NAMALWA (cell line): Measurements from ENCODE around the gene ACACA.
"Not testable (repeated sequence)": the region's sequence is repeated elsewhere in the genome, so short reads cannot be mapped to it uniquely, and the experiment has no call there.

ENCODE experiments used
- DNase-seq: peaks from one replicate; pipeline ENCODE4 v3.0.0-alpha.2; 2015; ENCODE audit warnings: low spot score

The ACACA gene

DNA sequence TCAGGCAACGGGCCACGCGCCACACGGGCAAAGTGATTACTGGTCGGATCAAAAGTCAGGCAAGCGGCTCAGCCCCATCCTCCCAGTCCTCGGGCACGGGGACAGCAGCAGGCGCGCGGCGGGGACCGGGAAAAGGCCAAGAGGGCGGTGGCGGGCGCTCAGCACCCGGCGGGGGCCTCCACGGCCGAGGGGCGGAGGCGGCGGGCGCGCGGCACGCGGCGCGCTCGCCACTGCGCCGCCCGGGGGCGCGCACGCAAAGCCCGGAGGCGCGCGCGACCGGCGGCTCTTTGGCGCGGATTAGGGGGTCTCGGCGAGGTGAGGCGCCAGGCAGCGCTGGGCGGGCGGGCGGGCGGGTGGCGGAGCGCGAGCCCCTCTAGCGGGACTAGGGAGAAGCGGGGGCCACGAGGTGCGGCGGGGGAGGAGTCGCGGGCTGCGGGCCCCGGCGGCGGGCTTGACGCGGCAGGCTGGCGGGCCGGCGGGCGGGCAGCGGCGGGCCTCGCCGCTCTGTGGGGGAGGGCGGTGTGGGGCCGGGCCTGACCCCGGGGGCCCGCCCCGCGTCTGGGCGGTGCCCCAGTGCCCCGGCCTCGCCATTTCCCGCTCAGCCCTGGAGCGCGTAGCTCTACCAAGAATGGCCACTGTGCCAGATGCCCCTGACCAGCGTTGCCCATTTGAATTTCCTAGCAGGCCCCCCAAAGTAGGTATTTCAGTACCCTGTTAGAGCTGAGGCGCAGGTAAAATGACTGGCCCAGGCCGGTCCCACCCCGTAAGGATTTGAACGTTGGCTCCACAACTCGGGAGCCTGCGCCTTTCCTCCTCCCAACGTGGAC is at the start of gene ACACA, which contains the start of gene TADA2A:
Gene ACACA, minus strand, starts transcription at position 202 of the 827 bp plus-strand sequence. CDS start 537 bp downstream, outside the sequence.
Gene TADA2A, plus strand, starts transcription at position 252 of the 827 bp plus-strand sequence. CDS start 4,480 bp downstream, outside the sequence.
- peak; percentile 83 for DNase-seq

DNA sequence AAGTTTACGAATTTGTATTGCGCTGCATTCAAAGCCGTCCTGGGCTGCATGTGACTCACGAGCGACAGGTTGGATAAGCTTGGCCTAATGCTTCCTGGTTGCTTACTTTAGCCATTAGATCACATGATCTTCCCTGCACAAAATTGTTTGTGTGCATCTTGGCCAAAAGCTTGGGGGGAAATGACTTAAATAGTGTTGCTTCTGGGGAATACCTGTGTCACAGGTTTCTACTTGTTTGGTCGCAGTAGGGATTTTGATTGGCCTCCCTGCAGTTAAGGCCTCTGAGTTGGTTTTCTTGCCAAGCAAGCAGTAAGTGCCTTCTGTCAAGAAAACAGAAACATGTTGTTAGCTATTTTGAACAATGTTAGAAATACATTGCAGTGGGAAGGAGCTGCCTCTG is 43.5 kb upstream of the ACACA start:
- no peak for DNase-seq

DNA sequence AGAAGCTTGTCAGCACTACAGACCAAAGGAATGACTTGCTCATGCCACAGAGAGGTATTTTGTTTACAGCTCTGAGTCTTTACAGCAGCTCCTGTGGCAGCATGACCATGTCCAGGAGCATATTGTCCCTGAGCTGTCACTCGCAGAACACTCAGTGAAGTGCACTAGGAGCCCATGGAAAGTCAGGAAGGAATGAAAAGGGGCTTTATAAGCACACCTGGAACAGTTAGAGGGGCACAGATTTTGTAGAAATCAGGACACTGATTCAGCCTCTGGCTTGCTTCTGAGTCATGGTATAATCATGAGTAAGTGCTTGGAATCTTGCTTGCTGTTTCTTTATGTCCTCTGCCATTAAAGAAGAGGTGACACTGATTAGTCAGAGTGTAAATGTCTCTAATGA is 41.0 kb upstream of the ACACA start:
- DNase-seq, result no peak

DNA sequence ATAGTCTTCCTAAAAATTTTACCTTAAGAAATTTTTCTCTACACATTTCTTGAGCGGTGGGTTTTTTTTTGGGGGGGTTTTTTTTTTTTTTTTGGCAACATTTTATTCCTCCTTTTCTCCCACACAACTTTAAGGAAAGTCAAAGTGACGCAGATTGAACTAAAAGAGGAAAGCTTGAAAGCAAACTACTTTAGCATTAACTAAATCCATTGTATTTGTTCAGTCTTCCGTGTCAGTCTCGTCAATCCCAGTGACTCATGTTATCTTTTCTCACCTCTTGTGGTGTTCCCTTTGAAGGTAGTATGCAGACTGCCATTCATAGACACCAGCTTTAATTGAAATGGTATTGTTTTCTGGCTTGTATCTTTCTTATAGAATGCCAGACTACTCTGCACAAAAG is 39.4 kb upstream of the ACACA start:
- DNase-seq, result no peak

DNA sequence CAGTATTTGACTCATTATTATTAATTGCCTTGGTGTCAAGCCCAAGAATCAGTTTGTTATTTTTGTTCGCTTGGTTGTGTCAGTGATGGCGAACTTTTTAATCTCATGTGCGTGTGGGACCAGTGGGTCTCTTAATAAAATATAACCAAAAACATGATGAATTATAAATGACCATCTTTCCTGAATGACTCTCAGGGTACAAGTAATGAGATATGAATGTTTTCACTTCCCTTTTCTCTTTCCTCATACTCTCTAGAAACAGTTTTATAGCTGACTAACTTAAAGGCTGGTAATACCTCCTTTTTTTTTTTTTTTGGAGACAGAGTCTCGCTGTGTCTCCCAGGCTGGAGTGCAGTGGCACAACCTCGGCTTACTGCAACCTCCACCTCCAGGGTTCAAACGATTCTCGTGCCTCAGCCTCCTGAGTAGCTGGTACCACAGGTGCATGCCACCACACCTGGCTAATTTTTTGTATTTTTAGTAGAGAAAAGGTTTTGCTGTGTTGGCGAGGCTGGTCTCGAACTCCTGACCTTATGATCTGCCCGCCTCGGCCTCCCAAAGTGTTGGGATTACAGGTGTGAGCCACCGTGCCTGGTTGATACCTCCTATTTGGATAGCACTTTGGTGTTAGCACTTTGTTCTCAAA is 34.9 kb upstream of the ACACA start:
- peak; percentile 20 for DNase-seq

DNA sequence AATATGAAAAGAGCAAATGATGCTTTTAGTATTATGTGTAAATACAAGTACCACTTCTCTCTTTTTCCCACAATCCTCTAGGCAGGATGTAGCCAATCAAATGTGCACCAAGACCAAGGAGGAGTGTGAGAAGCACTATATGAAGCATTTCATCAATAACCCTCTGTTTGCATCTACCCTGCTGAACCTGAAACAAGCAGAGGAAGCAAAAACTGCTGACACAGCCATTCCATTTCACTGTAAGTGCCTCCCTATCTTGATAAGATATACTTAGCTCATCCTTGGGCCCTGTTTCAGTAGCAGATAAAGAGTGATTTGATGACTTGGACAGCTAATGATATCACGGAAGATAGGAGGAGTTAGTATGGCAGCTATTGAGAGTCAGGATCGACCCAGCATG is 33.8 kb upstream of the ACACA start:
- no peak for DNase-seq

DNA sequence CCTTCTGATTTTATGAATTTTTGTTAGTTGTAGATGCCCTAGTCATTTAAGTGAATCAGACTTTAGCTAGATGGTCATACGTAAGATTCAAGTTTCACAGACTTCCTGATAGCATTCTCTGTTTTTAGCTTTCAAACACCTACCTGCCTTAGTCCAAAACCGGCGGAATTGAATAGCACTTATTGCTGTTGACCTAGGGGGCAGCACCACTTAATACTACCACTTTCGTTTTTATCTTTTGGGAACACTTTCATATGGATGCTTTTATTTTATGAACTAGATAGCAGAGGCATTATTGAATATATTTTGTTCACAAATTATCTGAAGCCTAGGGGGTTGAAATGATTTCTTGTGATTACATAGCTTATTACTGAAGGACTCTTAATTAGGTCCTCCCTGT is 31.5 kb upstream of the ACACA start:
- peak; percentile 12 for DNase-seq

DNA sequence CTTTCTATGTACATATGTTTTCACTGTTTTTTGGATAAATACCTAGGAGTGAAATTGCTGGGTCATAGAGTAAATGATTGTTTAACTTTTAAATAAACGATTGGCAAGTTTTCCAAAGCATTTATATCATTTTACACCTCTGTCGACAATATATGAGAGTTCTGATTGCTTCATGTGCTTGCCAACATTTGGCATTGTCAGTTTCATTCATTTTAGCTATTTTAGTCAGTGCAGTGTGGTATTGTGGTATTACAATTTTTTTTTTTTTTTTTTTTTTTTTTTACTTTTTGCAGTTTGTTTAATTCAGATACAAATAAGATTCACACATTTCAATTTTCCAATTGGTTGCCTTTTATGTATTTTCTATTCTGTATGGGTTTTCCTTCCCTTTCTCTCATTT is 26.0 kb upstream of the ACACA start:
- no peak for DNase-seq

DNA sequence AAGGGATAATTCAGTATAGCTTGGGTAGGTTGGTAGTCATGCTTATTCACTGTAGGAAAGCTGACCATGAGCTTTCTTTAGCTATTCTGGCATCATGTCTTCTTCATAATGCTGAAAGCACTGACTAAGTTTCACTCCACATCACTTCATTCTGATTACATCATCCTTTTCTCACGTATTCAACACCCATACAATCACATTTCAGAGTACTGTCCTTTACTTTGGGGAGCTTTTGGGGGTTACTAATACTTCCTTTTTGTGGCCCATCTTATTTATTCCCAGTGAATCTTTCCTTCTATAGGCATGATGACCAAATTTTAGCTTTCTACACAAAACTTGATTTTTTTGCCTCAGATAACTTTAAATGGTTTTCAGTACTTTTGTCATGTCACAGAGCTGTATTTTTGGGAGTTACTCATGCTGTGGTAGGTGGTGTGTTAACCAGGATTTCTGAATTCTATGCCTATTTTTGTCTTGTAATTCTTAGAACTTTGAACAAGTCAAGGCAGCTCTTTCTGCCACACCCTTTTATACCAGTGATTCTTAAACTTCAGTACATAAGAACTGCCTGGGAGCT is 23.5 kb upstream of the ACACA start:
- DNase-seq, result peak; percentile 8

DNA sequence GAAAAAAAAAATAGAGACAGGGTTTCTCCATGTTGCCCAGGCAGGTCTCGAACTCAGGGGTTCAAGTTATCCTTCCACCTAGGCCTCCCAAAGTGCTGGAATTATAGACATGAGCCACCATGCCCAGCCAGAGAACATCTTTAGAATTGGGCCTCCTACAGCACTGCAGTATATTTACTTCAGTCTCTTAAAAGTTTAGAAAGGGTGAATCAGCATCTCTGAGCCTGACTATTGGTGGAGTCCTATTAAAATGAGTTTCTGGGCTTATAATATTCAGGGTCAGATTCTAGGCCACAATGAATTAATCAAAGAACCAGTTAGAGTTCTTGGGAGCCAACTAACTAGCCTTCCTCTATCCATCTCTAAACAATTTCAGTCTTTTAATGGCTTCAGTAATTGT is 22.8 kb upstream of the ACACA start:
- no peak for DNase-seq

DNA sequence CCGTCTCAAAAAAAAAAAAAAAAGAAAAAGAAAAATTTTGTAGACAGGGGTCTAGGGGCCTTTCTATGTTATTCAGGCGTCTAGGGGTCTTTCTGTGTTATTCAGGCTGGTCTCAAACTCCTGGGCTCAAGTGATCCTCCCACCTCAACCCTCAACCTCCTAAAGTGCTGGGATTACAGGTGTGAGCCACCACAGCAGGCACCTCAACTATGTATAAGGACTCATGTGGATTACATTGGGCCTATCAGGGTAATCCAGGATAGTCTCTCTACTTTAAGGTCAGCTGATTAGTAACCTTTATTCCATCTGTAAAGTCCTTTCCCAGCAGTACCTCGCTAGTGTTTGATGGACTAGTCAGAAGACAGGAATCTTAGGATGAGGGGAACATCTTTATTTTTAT is 22.4 kb upstream of the ACACA start:
- no peak for DNase-seq

DNA sequence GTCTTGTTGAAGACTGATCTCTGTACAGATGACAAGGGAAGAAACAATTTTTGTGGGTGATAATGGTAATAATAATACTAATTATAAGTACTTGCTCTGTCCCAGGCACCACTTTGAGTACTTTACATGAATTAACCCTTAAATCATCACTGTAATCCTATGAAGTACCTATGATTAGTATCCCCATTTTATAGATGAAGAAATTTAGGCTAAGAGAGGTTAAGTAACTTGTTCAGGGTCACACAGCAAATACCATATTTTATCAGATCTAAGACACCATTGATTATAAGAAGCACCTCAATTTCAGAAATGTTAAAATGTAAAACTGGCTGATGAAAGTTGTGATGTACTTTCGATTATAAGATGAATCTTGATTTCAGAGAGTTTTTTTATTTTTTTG is 18.6 kb upstream of the ACACA start:
- DNase-seq, result no peak

DNA sequence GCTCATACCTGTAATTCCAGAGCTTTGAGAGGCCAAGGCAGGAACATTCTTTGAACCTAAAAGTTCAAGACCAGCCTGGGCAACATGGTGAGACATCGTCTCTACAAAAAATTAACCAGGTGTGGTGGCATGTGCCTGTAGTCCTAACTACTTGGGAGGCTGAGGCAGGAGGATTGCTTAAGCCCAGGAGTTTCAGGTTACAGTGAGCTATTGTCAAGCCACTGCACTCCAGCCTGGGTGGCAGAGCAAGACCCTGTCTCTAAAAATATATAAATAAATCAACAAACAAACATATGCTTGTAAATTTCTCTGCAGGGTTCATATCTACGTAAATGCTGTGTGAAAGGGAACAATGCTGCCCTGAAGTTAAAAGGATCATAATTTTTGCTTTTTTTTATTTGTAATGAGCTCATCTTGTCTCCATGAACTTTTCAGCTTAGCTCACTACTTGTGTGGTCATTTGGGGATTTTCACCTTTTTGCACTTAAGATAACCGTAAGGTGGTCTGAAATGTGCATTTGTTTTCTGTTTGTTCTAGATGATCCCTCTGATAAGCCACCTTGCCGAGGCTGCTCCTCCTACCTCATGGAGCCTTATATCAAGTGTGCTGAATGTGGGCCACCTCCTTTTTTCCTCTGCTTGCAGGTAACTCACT is 16.5 kb upstream of the ACACA start:
- DNase-seq, result no peak

DNA sequence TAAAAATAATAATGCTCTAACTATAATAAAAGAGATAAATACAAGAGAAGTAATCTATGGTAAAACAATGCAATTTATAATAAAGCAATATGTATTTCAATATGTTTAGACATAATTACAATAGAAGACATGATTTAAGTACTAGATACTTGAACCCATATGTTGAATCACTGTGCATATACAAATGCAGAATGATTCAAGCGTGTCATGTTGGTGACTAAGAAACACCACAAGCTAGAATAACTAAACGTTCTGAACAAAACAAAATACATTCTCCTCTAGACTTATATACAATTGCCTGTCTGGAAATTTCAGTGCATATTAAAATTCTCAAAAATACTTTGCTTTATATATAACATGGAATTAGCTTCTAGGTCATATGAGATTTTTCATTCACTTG is 11.2 kb upstream of the ACACA start:
- no peak for DNase-seq

DNA sequence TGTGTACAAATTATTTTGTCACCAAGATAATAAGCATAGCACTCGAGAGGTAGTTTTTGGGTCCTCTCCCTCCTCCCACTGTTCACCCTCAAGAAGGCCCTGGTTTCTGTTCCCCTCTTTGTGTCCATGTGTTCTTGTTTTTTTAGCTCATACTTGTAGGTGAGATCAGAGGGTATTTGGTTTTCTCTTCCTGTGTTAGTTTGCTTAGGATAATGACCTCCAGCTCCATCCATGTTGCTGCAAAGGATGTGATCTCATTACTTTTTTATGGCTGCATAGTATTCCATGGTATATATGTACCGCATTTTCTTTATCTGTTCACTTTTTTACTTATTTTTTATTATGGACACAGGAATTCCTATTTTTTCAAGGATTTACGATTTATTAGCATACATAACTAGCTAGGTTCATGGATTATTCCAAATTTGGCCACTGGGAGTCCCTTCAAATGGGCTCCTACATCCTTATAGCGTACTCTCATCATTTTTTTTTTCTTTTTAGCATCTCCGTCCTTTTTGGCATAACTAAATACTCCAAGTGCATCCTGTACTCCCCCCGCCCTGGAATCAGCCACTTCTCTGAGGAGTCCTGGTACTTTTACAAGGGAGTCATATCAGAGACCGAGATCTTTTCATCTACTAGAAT is 7.4 kb upstream of the ACACA start:
- DNase-seq, result no peak

DNA sequence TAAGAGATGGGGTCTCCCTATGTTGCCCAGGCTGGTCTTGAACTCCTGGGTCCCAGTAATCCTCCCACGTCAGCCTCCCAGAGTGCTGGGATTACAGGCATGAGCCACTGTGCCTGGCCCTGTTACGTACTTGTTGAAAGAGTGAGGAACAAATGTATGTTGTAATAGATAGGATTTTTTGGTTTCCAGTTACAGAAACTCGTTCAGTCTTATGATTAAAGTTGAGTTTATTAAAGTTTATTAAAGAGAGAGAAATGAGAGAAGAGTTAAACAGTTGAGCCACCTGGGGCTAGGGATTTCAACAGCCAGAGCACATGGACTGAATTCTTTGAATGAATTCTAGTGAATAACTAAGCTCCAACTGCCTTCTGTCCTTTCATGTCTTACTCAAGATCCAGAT is 3.7 kb upstream of the ACACA start:
- DNase-seq, result no peak

DNA sequence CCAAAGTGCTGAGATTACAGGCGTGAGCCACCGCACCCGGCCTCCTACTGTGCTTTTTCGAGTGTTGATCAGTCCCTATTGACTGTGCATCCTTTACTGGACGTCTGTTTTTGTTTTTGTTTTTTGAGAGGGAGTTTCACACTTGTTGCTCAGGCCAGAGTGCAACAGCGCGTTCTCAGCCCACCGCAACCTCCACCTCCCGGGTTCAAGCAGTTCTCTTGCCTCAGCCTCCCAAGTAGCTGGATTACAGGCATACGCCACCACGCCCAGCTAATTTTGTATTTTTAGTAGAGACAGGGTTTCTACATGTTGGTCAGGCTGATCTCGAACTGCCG is 1.5 kb upstream of the ACACA start:
- DNase-seq, result not testable (repeated sequence)

DNA sequence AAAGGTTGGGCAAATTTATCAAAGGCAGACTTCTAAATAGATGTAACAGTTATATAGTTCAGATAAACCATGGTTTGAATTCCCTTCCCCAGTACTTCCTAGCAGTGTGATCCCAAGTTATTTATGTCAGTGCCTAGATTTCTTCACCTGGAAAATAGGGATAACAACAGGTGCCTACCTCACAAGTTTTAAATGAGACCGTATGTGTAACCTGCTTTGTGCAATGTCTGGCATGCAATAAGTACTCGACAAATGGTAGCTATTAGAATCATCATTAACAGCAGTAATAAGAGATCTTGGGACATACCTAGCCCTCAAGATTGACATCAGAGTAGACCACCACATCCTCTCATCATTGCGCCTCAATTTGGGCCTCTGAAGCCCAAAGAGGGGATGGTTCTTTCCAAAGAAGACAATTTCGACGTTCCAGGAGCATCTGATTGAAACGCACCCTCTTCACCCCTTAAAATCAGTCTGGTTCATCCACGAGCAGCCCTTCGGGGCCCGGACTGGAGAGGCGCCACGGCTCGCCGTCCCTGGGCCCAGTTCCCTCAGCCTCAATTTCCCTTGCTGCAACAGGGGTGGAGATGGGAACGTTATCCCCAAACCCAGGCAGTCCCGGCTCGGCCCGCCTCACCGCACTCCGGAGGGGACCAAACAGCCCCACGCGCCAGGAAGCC is 541 bp downstream of the ACACA start:
- DNase-seq, result peak; percentile 50

DNA sequence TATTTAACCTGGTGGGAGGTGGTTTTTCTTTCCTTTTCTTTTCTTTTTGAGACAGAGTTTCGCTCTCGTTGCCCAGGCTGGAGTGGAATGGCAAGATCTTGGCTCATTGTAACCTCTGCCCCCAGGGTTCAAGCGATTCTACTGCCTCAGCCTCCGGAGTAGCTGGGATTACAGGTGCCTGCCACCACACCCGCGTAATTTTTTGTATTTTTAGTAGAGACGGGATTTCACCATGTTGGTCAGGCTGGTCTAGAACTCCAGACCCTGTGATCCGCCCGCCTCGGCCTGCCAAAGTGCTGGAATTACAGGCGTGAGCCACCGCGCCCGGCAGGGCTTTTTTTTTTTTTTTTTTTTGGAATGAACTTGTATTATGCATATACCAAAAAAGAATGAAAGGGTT is 1.1 kb downstream of the ACACA start:
- DNase-seq, result not testable (repeated sequence)

DNA sequence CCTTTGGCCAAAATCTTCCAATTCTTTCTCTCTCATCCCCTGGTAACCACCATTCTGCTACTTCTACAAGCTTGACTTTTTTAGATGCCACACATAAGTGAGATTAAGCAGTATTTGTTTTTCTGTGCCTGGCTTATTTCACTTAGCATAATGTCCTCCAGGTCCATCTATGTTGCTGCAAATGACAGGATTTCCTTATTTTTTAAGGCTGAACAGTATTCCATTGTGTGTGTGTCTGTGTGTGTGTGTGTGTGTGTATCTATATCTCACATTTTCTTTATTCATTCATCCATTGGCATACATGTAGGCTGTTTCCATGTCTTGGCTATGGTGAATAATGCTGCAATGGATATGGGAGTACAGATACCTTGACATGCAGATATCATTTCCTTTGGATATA is 6.1 kb downstream of the ACACA start:
- no peak for DNase-seq

DNA sequence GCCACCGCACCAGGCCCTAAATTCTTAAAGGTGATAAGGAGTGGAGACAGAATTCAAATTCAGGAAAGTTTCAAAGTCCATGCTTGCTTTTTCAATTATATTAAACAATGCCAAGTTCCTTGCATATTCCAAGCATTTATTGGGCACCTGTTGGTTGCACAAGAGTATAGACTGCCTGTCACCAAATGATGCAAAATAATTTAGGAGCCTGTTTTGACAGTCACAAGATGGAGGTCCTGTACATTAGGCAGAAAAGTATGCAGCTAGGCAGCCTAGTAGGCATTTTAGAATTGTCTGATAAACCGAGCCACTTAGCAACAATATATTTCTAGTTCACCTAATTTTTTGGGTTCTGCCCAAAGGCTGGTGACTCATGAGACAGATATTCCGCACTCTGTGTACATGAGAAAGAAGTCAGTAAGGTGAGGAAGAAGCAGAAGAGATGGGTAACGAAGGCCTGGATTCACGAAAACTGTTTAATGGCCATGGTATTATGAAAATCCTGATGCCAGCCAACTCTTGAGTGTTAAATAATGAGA is 7.3 kb downstream of the ACACA start:
- DNase-seq, result no peak
